Activated CD8-positive, alpha-beta memory T cell treated with anti-CD3 and anti-CD28 coated beads for 48 hours (primary cell): ENCODE results near the gene NME3.

Source experiments
- DNase-seq, 3 experiments: peaks; one replicate each; pipeline ENCODE4 v3.0.0-alpha.2; 2020; ENCODE audit warnings: low read depth in 2 of 3, low spot score in 2 of 3

The NME3 gene

DNA sequence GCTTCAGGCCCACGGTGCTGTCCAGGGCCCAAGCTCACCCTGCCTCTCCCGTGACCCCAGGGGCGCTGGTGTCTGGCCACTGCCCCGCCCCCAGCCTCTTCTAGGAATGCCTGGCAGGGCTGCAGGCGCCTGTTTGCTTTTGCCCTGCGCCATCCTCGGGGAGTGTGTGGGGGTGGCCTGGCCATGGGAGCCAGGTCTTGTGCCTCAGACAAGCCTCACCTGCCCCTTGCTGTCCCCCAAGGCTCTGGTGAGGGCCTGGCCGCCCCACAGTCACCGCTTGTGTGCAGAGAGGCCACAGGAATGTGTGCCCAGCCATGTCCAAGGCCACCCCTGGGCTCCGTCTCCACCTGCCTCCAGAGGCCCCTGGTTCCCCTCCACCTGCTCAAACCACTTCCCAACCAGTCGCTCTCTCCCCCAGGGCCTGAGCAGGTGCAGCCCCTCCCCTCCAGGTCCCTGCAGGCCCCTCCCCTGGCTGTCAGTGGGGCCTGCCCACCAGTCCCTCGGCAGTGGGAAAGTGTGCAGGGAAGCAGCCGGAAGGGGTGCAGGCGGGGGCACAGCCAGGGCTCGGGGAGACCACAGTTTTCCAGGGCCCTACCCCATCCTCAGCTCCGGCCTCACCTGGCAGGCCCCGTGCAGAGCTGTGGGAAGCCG lies 23.0 kb upstream of the NME3 start:
- no peak for DNase-seq

DNA sequence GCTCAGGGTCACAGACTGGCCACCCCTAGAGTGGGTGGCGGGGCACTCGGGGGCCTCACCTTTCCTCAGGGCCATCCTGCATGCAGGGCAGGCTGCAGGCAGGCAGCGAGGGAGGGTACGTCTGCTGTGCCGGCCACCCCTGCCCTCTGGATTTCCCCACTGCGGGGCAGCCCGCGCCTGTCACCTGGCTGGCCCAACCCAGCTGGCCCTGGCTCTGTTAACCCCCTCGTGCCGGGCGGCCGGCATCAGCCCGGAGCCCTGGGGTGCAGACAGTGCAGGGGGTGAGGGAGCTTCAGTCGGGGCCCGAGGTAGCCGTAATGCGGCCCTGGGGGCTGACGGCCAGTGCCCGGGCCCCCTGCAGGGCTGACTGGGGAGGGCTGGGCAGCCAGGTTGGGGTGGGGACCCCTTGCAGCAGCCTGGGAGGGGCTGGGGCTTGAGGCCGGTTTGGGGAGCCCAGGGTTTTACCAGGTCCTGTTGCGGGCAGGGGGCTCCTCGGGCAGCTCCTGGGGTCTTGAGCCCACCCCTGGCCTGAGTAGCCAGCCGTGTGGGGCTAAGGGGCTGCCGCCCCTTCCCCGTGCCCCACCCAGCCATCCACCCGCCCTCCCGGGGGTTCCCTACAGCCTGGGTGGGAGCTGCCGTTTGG lies 22.4 kb upstream of the NME3 start, which contains the start of gene IGFALS:
Gene IGFALS (minus strand): TSS at position 128 of the 643 bp plus-strand sequence. CDS start 53 bp downstream, at position 75.
- DNase-seq, result no peak

DNA sequence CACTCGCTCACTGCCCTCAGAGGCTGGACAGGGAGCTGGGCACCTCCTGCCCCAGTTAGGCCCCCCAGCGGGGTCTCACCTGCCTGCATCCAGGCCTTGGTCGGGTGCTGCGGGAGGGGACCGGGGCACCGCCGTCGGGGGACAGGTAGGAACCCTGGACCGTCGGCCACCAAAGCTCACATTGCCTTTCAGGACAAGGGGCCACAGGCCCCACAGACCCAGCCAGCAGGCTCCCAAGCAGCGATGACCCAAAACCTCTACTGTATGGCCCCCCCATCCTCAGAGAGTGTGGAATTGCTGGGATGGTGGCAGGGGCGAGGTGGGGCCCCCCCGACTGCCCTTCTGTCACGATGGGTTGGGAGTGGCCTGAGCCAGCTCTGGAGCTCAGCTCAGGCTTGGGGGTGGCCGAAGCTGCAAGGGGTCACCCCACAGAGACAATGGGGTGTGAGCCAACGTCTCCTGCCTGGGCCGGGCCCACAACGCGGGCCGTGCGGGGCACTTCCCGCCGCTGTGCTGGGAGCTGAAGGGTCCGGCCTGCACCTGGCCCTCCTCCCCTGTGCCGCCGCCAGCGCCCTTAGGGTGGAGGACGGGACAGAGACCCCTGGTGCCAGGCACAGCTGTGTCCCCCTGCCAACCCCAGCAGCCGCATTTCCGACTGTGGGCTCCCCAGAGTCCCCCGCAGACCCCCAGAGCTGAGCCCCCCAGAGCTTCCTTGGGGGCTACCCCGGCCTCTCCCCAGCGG lies 21.7 kb upstream of the NME3 start:
- no peak for DNase-seq

DNA sequence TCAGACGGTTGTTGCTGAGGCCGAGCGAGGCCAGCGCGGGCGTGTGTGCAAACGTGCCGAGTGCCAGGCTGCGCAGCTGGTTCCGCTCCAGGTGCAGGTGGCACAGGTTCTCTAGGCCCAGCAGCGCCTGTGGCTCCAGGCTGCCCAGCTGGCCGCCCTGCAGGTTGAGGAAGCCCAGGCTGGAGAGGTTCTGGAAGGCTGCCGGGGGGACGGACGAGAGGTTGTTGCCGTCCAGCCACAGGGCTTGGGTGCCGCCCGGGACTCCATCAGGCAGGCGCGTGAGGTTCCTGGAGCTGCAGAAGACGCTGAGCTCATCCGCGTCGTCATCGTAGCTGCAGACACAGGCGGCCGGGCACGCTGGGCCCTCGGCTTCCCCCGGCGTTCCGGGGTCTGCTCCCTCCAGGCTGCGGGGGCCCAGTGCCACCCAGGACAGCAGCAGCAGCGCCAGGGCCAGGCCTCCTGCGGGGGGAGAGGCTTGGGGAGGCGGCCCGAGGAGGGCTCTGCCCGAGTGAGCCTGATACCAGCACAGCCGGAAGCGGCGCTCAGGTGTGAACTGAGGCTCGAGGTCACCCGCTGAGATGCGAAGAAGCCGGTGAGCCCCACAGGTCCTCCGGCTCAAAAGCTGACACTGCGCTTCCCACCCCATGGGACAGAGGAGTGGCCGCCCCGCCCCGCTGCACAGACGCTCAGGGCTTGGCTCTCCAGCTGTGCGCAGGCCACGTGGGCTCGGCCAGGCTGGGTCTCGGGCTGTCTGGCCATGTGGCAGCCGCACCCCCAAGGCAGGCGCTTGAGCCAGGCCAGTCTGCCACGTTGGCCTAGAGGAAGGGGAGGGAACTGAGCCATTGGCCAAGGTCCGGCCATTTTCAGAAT lies 20.8 kb upstream of the NME3 start:
- DNase-seq, result no peak

DNA sequence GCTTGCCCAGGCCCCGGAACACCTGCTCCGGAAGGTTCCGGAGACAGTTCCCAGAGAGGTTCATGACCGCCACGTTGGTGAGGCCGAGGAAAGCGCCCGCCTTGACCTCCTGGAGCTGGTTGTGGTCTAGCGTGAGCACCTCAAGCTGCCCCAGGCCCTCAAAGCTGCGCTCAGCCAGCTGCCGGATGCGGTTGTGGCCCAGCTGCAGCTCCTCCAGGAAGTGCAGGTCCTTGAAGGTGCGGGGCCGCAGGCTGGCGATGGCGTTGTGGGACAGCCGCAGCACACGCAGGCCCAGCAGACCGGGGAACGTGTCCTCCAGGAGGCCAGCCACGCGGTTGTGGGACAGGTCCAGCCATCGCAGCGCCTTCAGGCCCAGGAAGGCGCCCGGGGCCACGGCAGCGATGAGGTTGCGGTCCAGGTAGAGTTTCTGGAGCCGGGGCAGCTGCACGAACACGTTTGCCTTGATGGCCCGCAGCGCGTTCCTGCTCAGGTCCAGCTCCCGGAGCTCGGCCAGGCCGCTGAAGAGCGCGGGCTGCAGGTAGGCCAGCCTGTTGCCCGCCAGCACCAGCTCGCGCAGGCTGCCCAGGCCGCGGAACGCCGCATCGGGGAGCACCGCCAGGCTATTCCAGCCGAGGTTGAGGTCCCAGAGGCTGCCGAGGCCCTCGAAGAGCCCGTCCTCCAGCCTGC lies 20.1 kb upstream of the NME3 start:
- no peak for DNase-seq

DNA sequence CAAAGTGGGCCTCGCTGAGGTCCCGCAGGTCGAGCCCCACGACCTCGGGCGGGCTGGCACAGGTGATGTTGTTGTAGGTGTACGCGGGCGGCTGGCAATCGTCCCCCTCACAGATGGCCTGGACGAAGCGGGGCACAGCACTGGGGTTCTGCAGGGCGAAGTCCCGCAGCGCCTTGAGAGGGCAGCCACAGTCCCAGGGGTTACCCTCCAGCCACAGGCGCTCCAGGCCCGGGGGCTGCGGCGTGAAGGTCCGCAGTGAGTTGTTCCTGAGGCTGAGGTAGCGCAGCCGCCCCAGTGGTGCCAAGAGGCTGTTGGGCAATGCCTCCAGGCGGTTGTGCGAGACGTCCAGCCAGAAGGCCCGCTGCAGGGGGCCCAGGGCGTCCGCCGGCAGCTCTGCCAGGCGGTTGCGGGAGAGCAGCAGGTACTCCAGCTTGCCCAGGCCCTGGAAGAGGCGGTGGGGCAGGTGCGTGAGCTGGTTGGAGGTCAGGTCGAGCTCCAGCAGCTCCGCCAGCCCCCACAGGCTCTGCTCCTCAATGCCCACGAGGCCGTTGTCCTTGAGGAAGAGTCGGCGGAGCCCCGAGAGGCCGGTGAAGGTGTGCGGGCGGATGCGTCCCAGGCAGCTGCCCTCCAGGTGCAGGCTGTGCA lies 19.4 kb upstream of the NME3 start:
- DNase-seq, result no peak

DNA sequence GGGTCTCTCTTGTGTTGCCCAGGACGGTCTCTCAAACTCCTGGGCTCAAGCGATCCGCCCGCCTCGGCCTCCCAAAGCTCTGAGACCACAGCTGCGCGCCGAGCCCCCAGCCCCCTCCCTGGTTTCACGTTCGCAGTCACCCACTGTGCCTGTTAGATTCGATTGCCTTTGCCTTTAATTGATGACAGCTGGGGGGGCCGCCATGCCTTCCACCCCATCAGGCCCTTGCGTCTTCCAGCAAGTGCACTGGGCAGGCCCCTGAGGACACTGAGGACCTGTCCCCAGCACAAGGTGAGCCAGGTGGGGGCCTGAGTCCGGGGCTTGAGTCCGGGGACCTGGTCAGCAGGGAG lies 18.9 kb upstream of the NME3 start:
- DNase-seq, result no peak

DNA sequence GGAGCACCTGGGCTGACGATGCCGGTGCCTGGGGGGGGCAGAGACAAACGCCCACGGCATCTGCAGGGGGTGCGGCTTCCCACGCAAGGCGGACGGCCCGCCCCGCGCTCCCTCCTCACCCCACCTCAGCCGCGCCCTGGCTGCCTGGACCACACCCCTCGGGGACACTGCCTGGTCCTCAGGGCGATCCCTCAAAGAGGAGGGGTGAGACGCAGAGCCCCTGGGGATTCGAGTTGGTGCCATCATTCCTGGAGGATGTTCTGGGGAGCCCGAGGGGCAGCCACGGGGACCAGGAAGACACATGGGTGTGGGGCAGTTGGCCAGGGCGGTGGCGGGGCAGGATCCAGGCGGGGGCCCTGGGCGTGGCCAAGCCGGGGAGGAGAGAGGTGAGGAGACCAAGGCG lies 18.3 kb upstream of the NME3 start:
- no peak for DNase-seq

DNA sequence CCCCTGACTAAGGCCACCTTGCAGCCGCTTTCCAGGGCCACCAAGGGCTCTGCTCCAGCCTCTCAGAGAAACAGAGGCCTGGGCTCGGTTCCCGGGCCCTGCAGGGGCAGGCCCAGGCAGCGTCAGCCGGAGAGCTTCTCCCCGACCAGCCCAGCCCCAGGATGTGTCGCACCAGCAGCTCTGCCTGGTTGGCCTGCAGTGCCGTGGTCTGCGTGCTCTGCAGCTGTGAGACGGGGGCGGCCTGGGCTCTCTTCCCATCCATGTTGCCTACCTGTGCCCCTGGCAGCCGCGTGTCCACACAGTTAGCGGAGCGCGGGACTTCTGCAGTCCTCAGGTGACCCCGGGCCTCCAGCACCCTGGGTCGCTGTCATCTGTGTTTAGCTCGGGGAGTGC lies 17.4 kb upstream of the NME3 start:
- DNase-seq, result no peak

DNA sequence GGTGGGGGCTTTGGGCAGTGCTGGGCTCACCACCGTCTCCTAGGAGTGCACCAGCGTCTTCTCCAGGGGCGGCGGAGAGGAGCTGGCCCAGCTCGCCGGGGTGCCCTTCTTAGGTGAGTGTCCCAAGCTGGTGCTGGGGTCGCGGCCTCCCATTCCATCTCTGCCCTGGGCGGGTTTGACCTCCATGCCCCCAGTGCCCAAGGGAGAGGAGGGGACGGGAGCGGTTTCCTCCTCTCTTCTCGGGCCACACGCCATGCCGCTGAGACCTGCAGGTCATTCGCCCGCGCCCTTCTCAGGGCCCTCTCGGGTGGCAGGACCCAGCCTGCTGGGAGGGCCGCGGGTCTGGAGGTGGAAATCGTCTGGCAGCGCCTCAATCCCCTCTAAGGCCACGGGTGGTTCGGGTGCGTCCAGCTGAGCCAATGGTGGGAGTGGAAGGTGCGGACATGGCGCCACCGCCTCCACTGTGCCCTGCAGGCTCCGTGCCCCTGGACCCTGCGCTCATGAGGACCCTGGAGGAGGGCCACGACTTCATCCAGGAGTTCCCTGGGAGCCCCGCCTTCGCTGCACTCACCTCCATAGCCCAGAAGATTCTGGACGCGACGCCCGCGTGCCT lies 16.9 kb upstream of the NME3 start:
- no peak for DNase-seq

DNA sequence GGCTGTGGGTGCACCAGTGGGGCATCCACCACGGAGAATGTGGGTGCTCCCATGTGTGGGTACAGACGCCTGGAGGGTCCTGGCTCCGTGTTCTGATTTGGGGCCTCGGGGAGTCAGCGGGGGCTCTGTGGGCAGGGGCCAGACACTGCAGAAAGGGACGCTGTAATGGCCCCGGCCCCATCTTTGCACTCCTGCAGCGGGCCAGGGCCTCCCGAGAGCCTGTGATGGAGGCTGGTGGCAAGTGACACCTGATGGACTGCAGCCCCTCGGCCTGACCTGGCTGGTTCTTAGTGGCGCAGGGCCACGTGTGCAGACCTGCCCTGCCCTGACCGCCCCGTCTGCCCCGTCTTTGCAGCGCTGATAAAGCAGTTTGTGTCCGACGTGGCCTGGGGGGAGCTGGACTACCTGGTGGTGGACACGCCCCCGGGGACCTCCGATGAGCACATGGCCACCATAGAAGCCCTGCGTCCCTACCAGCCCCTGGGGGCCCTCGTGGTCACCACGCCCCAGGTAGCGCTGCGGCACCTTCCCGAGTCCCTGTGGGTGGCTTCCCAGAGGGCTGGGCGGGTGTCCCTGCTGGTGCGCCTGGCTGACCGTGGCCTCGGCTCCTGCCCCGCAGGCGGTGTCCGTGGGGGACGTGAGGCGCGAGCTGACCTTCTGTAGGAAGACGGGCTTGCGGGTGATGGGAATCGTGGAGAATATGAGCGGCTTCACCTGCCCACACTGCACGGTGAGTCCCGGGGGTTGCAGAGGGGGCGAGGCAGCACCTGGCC lies 16.2 kb upstream of the NME3 start:
- DNase-seq, result no peak

DNA sequence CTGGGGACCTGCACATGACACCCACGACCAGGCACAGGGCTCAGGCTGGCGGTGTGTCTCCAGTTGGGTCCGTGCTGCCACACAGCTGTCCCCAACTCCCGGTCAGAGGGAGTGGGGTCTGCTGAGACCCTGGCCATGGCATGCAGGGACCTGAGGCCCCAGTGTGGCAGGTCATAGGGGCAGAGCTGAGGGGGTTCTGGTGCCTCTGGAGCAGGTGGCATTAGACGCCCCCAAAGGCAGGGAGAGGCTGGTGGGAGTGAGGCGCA lies 15.6 kb upstream of the NME3 start:
- DNase-seq, result no peak

DNA sequence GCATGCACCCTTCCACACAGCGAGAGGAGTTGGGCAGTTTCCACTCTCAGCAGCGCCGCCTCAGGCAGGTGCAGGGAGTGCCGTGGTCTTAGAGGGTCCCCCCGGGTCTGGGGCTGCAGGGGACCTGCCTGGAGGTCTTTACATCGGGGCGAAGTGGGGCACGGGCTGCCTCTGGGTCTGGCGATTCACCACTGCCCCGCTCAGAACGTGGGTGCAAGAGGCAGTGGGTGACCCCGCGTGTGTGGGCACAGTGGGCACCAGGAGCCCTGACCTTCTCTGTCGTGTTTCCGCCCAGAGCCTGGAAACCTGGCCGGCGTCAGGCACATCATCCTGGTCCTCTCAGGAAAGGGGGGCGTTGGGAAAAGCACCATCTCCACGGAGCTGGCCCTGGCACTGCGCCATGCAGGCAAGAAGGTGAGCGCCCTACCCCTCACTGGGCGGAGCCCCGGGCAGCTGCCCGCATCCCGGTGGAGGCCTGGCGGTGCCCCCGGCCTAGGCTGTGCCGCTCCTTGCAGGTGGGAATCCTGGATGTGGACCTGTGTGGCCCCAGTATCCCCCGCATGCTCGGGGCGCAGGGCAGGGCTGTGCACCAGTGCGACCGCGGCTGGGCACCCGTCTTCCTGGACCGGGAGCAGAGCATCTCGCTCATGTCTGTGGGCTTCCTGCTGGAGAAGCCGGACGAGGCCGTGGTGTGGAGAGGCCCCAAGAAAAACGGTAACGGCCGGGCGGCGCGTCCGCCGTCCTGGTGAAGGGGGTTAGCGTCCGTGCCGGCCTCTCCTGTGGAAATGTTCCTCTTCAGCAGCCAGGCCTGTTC lies 15.1 kb upstream of the NME3 start:
- no peak for DNase-seq

DNA sequence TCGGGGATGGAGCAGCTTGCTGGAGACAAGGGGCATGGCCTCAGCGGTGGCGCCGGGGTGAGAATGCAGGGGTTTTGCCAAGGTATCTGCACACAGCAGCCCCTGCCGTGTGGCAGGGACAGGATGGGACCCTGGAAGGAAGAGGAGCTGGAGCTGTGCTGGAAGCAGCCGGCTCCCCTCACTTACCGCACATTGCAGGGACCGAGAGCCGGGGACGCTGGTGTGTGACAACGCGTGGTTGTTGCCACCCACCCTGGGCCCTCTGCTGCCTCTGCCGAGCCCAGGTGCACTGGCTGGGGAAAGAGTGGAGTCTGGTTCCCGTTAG lies 14.5 kb upstream of the NME3 start:
- no peak for DNase-seq

DNA sequence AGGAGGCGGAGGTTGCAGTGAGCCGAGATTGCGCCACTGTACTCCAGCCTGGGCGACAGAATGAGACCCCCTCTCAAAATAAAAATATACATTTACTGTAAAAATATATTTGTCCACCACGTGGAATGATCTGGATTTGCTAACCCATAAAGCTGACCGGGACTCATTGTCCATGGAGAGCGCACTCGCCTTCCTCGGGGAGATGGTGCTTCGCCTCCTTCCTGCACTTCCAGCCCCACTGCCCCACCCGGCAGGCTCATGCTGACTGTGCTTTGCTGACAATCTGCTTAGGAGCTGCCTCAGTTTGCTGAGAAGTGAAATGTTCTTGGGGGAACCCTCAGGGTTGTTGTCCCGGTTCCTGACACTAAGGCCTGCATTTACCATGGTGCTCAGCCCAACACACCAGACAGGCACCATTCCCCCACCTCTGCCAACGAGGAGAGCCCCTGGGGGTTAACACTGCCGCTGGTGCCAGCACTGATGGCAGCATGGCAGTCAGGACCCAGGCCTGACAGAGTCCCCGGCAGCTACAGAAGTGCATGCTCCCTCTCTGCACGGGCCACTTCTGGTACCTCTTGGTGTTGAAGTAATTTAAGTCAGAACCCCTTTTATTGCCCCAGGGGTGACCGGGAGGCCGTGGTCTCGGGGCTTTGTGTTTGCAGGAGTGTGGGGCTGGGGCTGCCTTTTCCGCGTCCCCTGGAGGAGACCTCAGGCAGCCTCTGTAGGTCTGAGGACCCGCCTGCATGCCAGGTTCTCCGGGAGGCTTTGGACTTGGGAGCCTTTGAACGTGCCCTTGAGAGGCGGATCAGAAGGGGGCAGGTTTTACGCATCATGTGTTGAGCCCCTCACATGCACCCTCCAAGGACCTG lies 13.9 kb upstream of the NME3 start:
- no peak for DNase-seq

DNA sequence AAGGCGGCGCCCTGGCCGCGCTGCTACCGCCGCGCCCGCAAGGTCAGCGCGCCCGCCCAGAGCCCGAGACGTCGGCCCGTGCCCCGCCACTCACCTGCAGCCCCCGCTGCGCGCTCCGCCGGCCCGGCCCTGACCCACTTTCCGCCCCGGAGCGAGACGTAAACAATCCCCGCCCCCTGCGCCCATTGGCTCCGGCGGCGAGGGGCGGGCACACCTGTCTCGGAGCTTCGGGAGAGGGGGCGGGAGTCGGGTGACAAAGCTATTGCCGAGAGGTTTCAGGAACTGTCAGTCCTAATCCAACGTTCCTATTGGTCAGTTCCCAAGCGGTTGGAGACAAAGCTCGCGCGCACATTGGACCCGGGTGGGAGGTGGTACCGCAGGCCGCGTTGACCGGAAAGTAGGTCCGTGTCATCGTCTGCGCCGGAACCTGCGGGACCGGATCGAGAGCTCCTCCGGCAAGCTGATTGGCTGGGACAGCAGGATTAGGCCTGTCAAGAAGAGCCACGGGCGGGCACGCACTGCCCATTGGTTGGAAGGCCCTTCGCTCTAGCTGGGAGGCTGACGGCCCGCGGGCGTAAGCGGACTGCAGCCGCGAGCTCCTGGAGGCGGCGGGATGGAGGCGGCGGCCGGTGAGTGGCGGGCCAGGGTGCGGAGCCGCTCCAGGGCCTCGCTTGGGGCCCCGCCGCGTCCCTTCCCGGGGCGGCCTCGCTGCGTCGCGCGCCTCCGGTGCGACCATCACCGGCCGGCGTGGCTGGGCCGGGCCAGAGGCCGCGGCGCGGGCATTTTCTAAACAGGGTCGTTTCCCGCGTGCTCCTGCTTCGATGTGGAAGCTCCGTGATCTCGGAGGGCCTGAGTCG lies 11.3 kb upstream of the NME3 start, which contains the start of the genes NUBP2 and SPSB3:
Gene NUBP2 (plus strand): TSS at position 553 of the 857 bp plus-strand sequence. CDS start 61 bp downstream, at position 614.
Gene SPSB3 (minus strand): TSS at position 164 of the 857 bp plus-strand sequence. CDS start 1,088 bp downstream, outside the sequence.
- peak; percentile 83 to 97 (median 95) for DNase-seq
